Measurements from ENCODE around the gene MACROH2A2.
"Not testable (repeated sequence)": the region's sequence is repeated elsewhere in the genome, so short reads cannot be mapped to it uniquely, and the experiment has no call there.

MACROH2A2 gene

GRCh38 chr10:70132098-70133029, 79.7 kb downstream of the MACROH2A2 start, which contains the start of gene AIFM2:
TSS of gene AIFM2 (minus strand) at chr10:70132825. CDS start at chr10:70124084, 8,741 bp downstream.
- no peak for DNase-seq

DNA sequence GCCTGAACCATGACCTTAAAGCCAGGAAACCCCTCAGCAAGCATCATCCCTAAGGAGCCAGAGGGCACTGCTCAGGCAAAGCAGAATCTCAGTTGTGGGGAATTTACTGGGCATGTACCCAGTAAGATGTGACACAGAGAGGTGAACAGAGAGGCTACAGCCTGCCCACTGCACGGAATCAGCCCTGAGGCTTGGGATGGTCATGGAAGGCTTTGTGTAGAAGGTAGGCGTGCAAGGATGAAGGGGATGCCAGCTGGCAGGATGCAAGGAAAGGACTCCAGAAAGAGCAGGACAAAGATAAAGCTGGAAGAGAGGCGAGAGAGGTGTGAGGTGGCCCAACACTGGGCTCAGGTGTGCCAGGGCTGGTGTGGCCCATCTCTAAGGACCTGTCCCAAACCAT, 82.4 kb downstream of the MACROH2A2 start:
- no peak for DNase-seq

- DNase-seq, result no peak
These were observed 83.0 kb downstream of the MACROH2A2 start for GRCh38 chr10:70135684-70136083.

DNA sequence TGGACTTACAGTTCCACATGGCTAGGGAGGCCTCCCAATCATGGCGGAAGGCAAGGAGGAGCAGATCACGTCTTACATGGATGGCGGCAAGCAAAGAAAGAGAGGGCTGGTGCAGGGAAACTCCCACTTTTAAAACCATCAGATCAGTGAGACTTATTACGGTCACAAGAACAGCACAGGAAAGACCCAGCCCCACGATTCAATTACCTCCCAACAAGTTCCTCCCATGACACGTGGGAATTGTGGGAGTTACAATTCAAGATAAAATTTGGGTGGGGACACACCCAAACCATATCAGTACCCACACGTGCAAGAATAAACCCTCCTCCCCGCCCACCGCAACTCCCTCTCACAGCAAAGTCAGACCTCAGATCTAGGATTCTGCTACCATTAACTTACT, 84.5 kb downstream of the MACROH2A2 start:
- DNase-seq, result no peak

DNA sequence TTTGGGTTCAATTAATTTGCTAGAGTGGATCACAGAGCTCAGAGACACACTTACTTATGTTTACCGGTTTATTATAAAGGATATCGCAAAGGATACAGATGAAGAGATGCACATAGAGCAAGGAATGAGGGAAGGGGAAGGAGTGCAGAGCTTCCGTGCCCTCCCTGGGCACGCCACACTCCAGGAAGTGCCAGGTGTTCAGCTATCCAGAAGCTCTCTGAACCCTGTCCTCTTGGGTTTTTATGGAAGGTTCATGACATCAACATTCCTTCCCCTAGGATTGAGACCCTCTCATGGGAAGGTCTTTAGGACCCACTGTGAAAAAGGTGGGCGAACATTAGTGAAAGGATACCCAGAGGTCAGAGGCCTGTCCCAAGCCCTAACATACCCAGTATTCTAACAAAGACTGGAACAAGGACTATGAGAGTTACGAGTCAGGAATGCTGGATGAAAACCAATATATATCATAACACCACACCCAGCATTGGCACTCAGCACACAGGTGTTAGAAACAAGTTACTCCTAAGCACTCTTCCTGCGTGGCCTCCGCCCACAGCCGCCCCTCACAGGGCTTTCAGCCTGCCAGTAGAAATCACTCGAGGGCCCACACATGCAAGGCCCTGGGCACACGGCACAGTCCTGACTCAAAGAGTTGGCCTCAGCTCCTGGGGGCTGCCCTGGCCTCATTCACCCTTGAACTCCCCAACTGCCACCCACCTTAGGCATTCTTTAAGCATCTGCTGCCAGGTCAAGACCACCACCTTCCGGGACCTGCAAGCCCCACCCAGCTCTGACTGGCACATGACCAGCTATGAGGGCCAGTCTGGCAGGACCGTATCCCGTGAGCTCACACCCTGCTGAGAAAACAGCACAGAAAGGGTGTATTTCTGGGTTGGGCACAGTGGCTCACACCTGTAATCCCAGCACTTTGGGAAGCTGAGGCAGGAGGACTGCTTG, 85.6 kb downstream of the MACROH2A2 start:
- no peak for DNase-seq

GRCh38 chr10:70139151-70139996, 86.7 kb downstream of the MACROH2A2 start:
- DNase-seq, result no peak

DNA sequence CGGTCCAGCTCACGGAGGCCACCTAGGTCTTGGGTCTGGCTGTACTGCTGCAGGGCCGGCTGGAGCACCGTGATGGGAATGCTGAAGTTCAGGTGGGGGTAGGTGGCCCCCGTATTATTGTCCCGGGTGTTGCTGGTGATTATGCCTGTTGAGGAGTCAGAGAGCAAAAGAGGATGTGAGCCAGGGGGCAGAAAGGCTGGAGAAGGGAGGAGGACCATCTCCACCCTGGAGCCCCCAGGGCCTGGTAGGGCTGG, 87.3 kb downstream of the MACROH2A2 start:
- no peak for DNase-seq

DNA sequence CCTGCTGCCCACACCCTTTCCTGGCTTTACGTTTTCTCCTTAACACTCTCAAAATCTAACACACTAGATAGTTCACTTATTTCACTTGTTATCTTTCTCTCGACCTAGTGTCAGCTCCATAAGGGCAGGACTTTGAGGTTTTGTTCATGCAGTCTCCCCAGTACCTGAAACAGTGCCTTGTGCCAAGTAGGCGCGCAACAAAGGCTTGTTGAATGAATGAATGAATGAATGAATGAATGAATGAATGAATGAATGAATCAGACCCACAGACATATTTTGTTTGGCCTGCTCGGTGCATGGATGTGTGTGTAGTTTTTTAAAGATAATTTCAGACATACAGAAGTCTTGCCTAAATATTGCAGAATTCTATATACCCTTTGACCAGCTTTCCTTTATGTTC, 87.7 kb downstream of the MACROH2A2 start:
- DNase-seq, result no peak

GRCh38 chr10:70142555-70142954, 89.9 kb downstream of the MACROH2A2 start:
- no peak for DNase-seq

DNA sequence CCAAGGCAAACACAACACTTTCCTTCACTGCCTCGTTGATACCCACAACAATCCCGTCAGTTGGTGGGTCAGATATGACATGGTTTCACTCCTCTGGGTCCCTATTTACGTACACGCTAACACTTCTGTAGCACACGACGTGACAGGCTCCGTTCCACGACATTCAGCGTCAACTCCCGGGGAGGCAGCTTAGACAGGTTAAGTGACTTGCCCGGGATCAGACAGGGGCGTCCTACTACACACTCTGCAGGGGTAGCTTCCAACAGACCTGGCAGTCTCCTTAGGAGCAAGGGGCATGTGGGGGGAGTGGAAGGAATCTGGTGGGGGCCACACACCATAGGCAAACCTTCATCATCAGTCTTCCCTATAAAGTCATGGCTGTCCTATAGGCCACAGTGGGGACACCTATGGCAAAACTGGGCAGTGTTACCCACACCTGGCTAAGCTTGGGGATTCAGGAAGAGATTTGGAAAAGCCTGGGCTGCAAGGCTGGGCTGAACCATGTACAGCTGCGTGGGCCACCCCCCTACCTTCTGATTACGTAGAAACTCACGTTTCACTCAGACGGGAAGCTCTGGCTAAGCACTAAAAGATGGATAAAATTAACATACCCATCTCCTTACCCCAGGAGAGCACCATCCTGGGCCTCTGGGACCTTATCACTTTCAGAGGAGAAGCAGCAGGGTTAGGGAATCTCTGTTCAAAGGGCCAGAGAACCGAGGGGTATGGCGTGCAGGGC, 91.9 kb downstream of the MACROH2A2 start:
- DNase-seq, result no peak

- DNase-seq, result no peak
These were observed 92.6 kb downstream of the MACROH2A2 start for GRCh38 chr10:70145166-70145665.

DNA sequence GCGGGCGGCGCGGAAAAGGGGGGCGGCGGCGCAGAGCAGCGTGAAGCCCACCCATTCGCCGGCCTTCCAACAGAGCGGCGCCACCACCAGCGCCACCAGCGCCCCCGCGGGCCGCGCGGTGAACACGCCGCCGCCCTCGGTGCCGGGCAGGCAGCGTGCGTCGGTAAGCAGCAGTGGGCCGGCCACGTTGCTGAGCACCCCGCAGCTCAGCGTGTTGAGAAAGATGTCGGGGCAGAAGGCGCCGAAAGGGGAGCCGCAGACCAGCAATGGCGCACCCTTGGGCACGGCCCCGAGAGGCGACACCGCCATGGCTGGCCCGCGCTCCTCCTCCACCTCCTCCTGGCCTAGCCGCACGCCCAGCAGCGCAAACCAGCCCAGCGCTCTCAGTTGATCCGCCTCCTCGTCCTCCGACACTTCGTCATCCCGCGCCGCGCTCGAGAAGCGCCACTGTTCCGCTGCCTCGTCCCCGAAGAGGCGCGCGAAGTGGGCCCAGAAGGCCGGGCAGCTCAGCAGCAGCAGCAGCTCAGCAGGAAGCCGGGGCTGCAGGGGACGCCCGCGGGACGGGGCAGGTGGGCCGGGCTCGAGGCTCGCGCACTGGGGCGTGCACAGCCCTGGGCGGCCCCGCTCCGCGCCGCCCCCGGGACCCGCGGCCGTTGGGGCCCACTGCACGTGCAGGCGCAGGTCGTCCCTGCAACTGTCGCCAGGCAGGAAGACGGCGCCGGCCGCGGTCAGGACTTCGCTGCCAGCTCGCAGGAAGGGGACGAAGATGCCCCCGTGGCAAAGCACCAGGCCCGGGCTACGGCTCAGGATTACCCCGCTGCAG, 93.2 kb downstream of the MACROH2A2 start:
- DNase-seq, result no peak

- peak; percentile 63 to 80 for DNase-seq
These were observed 94.0 kb downstream of the MACROH2A2 start, which contains the start of gene TYSND1 for GRCh38 chr10:70146489-70147258. TSS of gene TYSND1 (minus strand) at chr10:70146700. CDS start at chr10:70146586, 114 bp downstream.

- no peak for DNase-seq
These were observed 94.6 kb downstream of the MACROH2A2 start for GRCh38 chr10:70147259-70147625.

GRCh38 chr10:70148516-70148915, 95.9 kb downstream of the MACROH2A2 start:
- DNase-seq, result no peak

DNA sequence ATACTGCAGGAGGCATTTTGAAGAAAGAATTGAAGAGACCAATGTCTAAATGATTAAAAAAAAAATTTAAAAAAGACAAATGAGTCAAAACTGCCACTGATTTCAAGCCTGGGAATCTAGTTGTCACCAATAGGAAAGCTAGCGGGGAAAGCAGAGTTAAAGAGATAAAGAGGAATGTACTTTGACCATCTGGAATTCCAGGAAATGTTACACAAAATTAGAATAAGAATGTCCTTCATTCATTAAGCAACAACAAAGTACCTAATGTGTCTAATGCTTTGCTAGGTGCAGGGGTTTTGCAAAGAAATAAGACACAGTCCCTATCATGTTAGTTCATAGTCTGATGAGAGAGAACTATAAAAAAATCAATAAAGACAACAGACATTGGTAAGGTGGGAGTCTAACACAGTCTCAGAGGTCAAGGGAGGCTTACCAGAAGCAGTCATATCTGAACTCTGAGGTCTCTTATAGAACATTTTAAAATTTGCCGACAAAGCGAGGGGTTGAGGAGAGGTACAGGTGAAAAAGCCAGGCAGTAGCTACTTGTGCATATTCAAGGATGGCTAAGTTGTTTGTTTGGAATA, 102.7 kb downstream of the MACROH2A2 start:
- DNase-seq, result no peak

DNA sequence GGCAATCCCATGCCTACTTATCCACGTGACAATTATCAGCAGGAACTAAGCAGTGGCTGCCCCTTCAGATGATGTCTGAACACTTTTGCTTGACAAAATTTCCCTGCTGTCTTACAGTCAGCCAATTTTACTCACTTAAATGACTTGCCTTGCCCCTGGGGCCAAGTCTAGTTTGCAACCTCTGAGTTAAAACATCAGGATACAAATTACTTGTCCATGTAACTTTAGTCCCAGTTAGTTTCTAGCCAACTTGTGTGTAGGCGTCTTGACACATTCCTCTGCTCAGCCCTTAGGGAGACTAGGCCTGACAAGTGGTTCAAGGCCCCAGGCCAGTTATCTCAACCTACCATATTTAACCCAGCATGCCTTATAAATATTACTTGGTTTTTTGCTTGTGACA, 105.5 kb downstream of the MACROH2A2 start:
- no peak for DNase-seq

GRCh38 chr10:70159366-70159765, 106.7 kb downstream of the MACROH2A2 start:
- not testable (repeated sequence) for DNase-seq

- no peak for DNase-seq
These were observed 108.2 kb downstream of the MACROH2A2 start for GRCh38 chr10:70160798-70161197.

Measured in NCI-H187 (cell line).